Tibial nerve (tissue), 4 donors: ENCODE measurements around the gene LEFTY2.
"Not testable (repeated sequence)": the region's sequence is repeated elsewhere in the genome, so short reads cannot be mapped to it uniquely, and the experiment has no call there.

Experiments
- EP300 ChIP-seq, 2 donors: sonication (generic); formaldehyde crosslinking; IDR thresholded peaks; one replicate each; pipeline ENCODE4 v1.6.1; 2017; ENCODE audit warnings: antibody characterized with exemption in 2 of 2, mild to moderate bottlenecking in 1 of 2
- POLR2A ChIP-seq, 2 donors: fragments of 450-650 bp; IDR thresholded peaks; one replicate each; pipeline ENCODE4 v1.6.1; 2017; ENCODE audit warnings: antibody characterized with exemption in 2 of 2, mild to moderate bottlenecking in 2 of 2, moderate library complexity in 2 of 2
- TF ChIP-seq, protein P1 (sequence below), 5 experiments: fragments of 200-600 bp in 3 of 5; fragments of 450-650 bp in 2 of 5; sonication (generic) in 3 of 5; IDR thresholded peaks; one replicate each; pipeline ENCODE4 v1.5.1; 2016 to 2019; ENCODE audit warnings: antibody characterized with exemption in 5 of 5, mild to moderate bottlenecking in 3 of 5, moderate library complexity in 2 of 5

DNA sequence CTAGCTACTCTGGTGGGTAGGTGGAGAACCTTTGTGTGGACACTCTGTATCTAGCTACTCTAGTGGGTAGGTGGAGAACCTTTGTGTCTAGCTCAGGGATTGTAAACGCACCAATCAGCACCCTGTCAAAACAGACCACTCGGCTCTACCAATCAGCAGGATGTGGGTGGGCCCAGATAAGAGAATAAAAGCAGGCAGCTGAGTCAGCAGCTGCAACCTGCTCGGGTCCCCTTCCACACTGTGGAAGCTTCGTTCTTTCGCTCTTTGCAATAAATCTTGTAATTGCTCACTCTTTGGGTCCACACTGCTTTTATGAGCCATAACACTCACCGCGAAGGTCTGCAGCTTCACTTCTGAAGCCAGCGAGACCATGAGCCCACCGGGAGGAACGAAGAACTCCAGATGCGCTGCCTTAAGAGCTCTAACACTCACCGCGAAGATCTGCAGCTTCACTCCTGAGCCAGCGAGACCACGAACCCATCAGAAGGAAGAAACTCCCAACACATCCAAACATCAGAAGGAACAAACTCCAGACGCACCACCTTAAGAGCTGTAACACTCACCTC, 29.7 kb upstream of the LEFTY2 start:
- TF ChIP-seq POLR2A, EP300 (IDR thresholded peaks at IDR 0.05): not testable (repeated sequence)
- TF ChIP-seq, protein P1, sequence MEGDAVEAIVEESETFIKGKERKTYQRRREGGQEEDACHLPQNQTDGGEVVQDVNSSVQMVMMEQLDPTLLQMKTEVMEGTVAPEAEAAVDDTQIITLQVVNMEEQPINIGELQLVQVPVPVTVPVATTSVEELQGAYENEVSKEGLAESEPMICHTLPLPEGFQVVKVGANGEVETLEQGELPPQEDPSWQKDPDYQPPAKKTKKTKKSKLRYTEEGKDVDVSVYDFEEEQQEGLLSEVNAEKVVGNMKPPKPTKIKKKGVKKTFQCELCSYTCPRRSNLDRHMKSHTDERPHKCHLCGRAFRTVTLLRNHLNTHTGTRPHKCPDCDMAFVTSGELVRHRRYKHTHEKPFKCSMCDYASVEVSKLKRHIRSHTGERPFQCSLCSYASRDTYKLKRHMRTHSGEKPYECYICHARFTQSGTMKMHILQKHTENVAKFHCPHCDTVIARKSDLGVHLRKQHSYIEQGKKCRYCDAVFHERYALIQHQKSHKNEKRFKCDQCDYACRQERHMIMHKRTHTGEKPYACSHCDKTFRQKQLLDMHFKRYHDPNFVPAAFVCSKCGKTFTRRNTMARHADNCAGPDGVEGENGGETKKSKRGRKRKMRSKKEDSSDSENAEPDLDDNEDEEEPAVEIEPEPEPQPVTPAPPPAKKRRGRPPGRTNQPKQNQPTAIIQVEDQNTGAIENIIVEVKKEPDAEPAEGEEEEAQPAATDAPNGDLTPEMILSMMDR (IDR thresholded peaks at IDR 0.05), result not testable (repeated sequence)
